Stimulated activated CD4-positive, alpha-beta T cell treated with anti-CD3 and anti-CD28 coated beads, Interleukin-4, amount 100 ng/mL, for 48 hours (primary cell): Measurements from ENCODE around the gene MSX1.
"Not testable (repeated sequence)": the region's sequence is repeated elsewhere in the genome, so short reads cannot be mapped to it uniquely, and the experiment has no call there.

ENCODE experiments used
- DNase-seq, 2 donors: peaks; one replicate each; pipeline ENCODE4 v3.0.0-alpha.2; 2020; ENCODE audit warnings: low read depth in 2 of 2

Gene MSX1

DNA sequence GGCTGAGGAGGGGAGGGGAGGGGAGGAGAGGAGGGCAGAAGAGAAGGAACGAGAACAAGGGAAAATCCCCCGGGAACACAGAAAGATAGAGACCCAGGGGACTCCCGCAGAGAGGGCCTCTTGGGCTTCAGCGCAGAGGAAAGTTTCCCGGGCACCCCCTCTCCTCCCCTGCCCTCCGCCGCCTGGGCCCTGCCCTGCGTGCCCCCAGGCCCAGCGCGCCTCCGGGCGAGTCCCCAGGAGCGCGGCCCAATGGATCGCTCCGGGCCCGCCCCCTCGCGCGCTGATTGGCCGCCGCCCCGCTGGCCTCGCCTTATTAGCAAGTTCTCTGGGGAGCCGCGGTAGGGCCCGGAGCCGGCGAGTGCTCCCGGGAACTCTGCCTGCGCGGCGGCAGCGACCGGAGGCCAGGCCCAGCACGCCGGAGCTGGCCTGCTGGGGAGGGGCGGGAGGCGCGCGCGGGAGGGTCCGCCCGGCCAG, at the start of gene MSX1:
Gene MSX1 (plus strand): TSS at position 341 of the 474 bp plus-strand sequence. CDS start 235 bp downstream, outside the sequence.
- peak; percentile 40 to 47 for DNase-seq

DNA sequence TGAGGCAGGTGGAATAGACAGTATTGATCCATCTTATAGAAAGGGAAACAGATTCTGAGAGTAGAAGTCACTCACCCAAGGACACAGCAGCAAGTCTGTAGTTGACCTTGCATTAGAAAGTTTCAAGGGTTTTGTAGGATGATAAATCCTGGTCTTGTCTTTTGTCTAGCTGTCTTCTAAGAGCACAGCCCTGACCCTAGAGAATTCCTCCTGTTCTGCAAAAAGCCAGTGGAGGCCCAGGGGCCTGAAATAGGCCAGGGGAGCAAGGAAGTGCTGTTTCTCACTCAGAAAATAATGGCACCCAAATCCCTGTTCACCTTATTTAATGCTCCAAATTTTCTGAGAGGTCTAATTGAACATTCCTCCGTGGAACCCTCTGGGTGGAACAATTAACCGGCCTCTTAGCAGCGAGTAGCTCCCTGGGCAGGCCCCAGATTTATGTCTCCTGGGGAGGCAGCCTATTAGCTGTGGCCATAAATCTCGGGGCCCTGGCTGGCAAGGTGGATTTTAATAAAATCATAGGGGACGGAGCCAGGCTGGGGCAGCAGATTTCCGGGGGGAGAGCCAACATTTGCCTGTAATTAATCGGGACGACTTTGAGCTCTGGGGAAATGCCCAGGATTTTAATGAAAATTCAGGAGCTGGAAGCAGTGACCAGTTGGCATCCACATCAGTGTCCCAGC, 49.2 kb upstream of the MSX1 start:
- DNase-seq = no peak

DNA sequence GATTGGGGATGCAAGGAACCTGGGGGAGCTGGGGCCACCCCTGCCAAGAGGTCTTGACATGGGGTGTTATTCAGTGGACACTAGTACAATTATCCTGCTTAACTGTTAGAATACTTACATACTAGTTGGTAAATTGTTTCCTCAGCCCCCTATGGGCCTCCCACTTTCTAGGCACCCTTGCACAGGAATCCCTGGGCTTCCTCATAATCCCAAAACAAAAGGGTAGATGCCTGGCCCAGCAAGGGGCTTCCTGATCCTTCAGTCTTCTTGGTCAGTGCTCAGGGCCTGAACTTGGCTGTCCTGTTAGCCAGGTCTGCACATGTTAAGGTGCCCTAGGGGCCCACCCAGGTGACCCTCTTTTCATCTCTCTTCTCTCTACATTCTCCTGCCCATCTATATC, 48.7 kb upstream of the MSX1 start:
- DNase-seq = no peak

DNA sequence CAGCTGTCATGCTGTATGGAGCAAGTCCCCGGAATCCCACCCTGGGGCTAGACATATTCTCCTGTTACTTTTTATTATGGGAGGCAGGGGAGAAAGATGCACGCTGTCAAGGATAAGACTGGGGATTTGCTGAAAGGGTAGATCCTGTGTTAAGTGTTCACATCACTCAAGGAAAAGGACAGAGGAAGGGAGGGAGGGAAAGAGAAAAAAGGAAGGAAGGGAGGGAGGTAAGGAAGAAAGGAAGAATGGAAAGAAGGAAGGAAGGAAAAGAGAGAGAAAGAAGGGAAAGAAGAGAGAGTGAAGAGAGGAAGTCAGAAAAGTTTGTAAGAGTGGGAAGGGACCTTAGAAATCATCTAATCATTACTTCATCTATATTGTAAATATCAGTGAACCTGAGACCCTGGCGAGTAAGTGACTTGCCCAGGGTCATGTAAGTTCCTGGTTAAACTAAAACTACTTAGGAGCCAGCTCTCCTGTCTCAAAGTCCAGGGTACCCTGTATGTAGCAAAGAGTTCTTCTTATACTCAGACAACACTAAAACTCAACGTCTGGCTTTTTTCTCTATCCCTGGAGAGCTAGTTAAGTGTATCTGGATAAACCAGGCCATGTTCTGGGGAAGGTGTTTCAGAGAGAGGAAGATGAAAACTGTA, 47.2 kb upstream of the MSX1 start:
- no peak for DNase-seq

DNA sequence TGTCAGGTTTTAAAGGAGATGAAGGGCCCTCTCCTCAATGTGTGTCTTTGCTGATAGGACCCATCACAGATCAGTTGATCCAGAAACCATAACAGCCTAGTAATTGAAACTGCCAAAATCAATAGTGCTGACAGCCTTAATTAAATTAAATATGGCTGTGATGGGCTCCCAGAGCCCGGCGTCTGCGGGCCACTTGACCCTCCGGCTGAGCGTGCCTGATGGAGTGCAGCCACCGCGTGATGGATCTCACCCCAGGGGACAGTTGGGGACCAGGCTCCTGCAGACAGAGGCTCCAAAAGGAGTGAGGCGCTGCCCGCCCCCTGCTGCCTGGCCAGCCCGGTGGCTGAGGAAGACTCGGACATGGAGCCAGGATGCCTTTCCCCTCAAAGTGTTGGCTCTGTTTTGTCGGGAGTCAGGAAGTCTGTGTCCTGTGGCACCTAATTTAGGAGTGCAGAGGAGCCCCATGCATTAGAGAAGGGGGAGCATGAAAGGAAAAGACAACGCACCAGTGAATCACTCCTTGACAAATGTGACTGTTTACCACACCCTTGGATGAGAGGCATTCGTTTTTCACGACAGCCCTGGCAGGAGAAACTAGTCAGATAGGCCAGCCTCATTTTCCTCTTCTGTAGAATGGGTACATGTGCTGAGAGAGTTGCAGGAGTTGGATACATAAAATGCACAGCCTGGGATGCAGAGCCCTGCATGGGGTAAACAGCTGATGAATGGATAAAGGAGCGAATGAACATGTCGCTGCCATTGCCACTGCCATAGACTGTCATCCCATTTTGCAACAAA, 40.9 kb upstream of the MSX1 start:
- no peak for DNase-seq

DNA sequence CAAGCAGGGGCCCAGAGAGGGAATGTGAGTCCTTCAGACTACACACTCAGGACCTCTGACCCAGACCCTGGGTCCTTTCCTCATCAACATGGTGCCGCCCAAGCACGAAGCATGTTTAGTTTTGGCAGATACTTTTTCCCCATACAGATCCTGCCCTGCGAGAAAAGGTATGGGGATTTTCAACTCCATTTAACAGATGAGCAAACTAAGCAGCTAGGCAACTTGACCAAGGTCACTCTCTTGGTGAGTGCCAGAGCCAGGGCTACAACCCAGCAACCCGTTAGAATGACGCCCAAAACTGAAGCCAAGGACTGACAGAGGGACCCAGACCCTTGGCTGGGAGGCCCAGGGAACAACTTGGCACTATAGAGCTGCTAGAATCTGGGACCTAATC, 40.3 kb upstream of the MSX1 start:
- no peak for DNase-seq

DNA sequence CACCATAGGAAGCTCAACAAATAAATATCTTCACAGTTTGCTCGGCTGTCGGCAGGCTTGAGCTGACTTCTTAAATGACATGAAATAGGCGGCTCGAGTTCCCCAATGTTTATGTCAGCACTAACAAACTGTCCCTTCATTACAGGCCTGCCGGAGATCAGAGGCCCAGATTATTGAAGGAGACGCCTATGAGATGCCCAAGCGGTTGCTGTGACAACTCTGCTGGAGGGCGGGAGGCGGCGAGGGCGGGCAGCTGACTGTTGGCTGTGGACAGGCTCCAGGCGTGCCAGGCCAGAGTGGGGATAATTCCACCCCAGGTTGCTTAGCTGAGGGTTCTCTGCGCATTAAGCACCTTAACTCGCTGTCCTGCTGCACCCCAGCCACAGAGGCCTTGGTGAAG, 39.2 kb upstream of the MSX1 start:
- DNase-seq = no peak

DNA sequence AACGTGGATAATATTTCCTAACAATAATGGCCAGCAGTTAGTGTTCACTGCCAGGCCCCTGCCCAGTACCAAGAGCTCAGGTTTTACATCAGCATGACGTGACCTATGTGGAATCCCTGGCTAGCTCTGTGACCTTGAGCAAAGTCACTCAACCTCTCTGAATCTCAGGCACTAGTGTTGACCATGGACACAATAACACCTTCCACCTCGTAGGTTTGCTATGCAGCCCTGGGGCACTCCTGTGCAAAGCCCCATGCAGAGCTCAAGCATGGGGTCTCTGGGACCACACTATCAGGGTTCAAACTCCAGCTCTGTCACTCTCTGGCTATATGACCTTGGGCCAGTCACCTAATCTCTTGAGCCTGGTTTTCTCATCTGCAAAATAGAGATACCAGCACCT, 38.7 kb upstream of the MSX1 start:
- DNase-seq = no peak

DNA sequence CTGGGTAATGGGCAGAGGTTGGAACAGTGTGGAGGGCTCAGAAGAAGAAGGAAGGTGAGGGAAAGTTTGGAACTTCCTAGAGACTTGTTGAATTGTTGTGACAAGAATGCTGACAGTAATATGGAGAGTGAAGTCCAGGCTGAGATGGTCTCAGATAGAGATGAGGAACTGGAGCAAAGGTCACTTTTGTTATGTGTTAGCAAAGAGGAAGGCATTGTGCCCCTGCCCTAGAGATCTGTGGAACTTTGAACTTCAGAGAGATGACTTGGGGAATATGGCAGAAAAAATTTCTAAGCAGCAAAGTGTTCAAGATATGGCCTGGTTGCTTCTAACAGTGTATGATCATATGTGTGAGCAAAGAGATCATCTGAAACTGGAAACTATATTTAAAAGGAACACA, 37.9 kb upstream of the MSX1 start:
- DNase-seq = no peak

DNA sequence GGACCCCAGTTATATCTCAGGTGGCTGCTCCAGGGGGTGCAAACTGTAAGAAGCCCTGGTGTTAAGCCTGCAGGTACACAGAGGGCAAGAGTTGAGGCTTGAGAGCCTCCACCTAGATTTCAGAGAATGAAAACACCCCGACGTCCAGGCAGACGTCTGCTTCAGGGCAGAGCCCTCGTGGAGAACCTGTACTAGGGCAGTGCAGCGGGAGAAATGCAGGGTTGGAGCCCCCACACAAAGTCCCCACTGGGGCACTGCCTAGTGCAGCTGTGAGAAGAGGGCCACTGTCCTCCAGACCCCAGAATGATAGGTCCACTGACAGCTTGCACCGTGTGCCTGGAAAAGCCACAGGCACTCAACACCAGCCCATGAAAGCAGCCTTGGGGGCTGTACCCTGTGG, 37.2 kb upstream of the MSX1 start:
- DNase-seq = not testable (repeated sequence)

DNA sequence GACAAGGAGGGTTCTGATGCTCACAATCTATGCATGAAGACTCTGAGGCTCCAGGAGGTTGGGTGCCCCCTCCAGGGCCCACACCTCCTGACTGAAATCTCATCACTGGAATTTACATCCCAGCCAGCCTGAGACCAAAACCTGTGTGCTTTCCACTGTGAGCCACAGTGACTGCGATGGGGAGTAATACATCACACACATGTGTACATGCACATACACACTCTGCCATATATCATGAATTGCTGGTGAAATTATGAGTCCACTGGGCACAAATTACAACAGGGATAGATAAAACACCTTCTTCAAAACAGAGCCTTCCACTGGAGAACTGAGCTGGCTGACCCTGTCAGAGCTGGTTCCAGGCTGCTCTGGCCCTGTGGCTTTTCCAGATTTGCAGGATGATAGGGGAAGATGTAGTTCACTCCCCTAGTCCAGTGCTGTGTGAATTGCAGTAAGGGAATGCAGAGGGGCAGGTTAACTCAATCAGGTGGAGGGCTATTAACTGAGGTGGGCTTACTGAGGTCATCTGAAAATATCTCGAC, 35.8 kb upstream of the MSX1 start:
- DNase-seq = no peak

DNA sequence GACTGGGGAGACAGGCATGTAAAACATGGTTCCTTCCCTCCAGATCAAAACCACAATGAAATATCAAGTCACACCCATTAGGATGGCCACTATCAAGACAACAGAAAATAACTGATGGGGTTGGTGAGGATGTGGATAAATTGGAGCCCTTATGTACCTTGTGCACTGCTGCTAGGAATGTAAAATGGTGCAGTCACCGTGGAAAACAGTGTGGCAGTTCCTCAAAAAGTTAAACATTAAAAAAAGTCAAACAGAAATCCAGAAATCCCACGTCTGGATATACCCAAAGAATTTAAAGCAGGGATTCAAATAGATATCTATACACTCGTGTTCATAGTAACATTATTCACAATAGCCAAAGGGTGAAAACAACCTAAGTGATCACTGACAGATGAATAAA, 35.2 kb upstream of the MSX1 start:
- no peak for DNase-seq

DNA sequence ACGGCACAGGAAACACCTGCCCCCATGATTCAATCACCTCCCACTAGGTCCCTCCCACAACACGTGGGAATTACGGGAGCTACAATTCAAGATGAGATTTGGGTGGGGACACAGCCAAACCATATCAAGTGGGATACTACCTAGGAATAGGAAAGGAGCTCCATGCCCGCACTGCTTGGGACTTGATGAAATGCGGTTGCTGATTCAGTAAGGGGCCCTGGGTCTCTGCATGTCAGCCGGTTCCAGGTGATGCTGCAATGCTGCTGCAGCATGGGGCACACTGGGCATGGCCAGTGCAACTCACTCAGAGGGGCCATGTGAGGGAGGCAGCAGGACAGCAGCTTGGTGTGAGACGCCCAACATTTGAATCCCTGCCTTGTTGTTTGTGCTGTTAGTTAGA, 34.0 kb upstream of the MSX1 start:
- DNase-seq = no peak

DNA sequence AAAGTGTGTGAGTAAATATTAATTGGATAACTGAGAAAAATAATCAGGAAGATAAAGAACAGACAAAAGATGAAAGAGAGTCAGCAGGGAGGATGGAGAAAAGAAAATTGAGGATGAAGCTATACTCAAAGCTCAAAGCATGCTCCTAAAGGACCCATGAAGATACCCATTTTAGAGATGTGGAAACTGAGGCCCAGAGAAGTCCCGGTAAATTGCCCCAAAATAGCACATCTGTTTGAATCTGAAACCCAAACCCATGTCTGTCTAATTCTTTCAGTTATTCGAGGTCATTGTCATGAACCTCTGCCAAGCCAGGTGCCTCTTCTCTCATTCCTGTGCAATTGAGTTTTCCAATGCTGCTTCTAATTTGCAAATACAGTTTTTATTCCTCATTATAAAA, 29.6 kb upstream of the MSX1 start:
- DNase-seq = no peak

DNA sequence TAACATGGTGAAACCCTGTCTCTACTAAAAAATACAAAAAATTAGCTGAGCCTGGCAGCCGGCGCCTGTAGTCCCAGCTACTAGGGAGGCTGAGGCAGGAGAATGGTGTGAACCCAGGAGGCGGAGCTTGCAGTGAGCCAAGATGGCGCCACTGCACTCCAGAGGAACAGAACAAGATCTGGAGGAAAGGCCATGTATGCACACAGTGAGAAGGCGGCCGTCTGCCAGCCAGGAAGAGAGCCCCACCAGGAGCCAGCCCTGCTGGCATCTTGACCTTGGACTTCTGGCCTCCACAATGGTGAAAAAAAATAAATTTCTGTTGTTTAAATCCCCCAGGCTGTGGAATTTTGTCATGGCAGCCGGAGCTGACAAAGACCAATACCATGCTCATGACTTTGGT, 28.2 kb upstream of the MSX1 start:
- DNase-seq = no peak

DNA sequence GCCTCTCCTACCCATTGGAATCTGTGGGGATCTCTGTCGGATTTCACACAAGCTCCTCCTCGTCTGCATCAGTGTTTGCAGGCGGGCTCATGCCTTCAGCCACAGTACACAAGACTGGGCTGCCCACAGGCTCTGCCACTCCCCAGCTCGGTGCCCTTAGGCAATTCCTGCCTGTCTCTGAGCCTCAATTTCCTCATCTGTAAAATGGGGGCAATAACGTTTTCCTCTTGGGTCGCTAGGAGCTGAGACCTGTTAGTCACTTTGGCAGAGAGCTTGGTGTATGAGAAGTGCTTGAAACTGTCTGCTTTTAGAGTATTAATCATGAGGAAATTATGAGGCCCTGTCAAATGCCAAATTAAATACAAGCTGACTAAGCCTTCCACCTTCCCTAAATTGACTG, 27.6 kb upstream of the MSX1 start:
- no peak for DNase-seq

DNA sequence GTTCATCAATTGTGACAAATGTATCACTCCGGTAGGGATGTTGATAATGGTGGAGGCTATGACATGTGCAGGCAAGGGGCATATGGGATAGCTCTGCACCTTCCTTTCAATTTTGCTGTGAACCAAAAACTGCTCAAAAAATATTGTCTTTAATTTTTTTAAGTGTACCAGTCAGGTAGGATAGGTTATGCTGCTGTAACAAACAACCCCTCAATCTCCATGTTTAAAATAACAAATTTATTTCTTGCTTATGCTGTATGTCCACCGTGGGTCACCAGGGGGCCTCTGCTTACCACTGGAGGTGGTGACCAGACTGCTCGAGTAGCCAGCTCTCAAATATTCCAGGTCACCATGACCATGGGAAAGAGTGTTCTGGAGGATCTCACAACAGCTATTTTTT, 23.4 kb upstream of the MSX1 start:
- DNase-seq = no peak

DNA sequence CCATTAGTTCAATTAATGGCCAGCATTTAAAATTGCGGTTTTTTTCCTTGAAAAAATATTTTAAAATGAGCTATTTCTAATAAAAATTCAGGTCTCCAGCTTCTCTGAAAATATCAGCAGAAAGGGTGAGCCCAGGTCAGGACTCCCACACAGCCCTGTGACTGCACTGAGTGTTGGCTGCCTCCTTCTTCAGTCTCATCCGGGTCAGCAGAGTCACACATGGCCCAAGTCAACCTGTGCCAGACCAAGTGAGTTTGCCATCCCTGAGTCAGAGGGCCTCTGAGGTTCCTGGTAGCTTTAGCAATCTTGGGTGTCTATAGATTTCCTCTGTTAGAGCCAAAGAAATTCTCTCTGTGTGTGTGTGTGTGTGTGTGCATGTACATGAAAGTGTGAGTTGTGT, 22.1 kb upstream of the MSX1 start:
- no peak for DNase-seq

DNA sequence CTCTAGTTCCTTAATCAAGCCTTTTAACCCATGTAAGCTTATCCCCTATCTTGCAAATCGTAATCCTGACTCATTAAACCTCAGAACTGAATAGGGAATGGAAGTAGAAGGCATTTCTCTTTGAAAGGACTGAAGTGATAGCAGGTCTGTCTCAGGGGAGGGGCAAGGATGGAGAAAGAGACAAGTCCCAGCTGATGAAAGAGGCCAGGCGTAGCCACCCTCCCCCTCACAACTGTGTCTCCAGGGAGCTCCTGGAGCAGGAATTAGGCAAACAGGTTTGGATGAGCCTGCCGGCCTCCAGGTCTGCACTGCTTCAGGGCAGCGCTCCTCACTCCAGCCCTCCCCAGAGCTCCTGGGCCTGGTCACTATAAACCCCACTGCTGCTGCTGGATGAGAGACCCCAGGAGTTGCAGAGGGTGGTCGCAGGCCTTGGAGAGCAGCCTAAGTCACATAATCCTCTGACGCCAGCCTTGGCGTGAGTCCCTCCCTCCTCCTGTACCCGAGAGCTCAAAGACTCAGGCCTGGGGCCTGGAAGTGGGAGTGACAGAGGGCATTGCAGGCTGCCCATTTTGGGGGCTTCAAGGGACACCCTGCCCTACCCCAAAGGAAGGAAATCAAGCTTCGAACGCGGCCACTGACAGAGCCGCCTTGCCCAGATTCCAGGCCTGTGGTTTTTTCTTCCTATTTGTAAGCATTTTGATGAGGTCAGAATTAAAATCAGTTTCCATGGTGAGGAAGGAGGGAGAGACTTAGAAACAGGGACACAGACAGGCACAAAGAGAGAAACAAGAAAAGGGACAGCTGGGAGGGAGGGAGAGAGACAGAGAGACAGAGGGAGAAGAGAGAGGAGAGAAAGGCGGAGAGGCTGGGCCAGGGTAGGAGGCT, 21.2 kb upstream of the MSX1 start:
- no peak for DNase-seq

DNA sequence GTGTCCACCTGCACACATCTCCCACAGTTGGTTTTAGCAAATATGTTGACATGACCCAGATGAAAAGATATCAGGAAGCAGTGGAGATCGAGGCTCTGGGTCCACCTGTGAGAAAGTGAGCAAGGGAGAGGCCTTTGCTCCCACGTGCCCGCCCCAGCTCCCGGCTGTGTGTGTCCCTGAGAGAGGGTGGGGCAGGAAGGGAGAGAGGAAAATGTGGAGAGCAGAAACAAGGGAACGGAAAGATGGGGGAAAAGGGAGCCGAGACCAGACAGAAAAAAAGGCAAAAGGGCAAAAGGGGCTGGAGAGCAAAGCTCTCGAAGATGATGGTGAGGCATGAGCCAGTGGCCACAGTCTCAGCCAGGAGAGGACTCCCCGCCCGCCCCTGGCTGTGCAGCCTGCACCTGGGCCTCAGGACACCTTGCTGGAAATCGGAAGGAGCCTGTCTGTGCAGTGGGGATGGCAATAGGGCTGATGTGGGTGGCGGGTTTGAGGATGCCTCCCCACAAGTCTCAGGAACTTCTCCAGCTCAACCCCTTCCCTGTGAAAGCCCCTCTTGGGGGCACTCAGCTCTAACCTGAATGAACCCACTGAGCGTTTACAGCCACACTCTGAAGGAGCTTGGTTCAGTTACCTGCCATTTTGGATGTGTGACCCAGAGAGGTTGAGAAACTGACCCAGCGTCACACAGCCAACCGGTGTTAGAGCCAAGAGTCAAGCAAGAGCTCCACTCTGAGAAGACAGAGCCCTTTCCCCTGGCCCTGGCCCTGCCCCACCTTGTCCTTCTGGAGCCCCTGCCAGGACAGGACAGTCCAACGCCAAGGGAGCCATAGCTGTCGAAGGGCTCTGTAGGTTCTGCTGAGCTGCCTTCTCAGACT, 20.3 kb upstream of the MSX1 start:
- DNase-seq = no peak

DNA sequence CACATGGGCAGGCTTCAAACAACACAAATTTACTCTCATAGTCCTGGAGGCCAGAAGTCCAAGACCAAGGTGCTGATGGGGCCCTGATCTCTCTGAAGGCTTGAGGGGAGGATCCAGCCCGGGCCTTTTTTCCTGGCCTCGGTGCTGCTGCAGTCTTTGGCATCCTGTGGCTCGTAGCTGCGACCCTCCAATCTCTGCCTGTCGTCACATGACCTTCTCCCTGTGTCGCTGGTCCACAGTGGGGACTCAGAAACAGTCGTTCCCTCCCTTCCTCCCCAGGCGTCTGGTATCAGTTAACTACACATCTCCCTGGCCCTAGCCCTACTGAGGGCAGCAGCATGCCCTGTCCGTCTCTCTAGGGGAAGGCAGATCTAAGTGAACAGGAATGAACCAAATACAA, 19.1 kb upstream of the MSX1 start:
- DNase-seq = no peak
